HG02798 (cell line): ENCODE data around the gene SLC22A16.

Experiments used
- ATAC-seq: cut with Tn5 transposase; IDR thresholded peaks from one replicate; pipeline ENCODE4 v1.9.1; 2021; ENCODE audit warnings: mild to moderate bottlenecking; ENCODE audit not compliant: unreplicated experiment, poor library complexity

The SLC22A16 gene

GRCh38 chr6:110456694-110457093 lies 19.7 kb downstream of the SLC22A16 start:
- no peak for ATAC-seq

GRCh38 chr6:110449541-110449895 lies 26.9 kb downstream of the SLC22A16 start:
- ATAC-seq: no peak

GRCh38 chr6:110448846-110449540 lies 27.4 kb downstream of the SLC22A16 start:
- ATAC-seq: no peak

GRCh38 chr6:110447761-110448160 lies 28.7 kb downstream of the SLC22A16 start:
- ATAC-seq: no peak

GRCh38 chr6:110446405-110446804 lies 30.0 kb downstream of the SLC22A16 start:
- no peak for ATAC-seq

- ATAC-seq: no peak
These were observed 36.4 kb downstream of the SLC22A16 start for GRCh38 chr6:110440026-110440425.

- ATAC-seq: no peak
These were observed 37.1 kb downstream of the SLC22A16 start for GRCh38 chr6:110439356-110439755.

GRCh38 chr6:110434961-110435602 lies 41.3 kb downstream of the SLC22A16 start:
- ATAC-seq: no peak

- ATAC-seq: no peak
These were observed 44.0 kb downstream of the SLC22A16 start for GRCh38 chr6:110432285-110432900.

- ATAC-seq: no peak
These were observed 45.7 kb downstream of the SLC22A16 start for GRCh38 chr6:110430741-110431140.

- ATAC-seq: no peak
These were observed 46.2 kb downstream of the SLC22A16 start for GRCh38 chr6:110430236-110430635.

GRCh38 chr6:110428153-110428552 lies 48.3 kb downstream of the SLC22A16 start:
- no peak for ATAC-seq

GRCh38 chr6:110425816-110426215 lies 50.6 kb downstream of the SLC22A16 start:
- ATAC-seq: no peak

- no peak for ATAC-seq
These were observed 54.0 kb downstream of the SLC22A16 start for GRCh38 chr6:110422444-110422822.

GRCh38 chr6:110421749-110422443 lies 54.5 kb downstream of the SLC22A16 start:
- no peak for ATAC-seq

- no peak for ATAC-seq
These were observed 57.2 kb downstream of the SLC22A16 start for GRCh38 chr6:110419028-110419739.

- ATAC-seq: no peak
These were observed 57.8 kb downstream of the SLC22A16 start for GRCh38 chr6:110418594-110418993.

- peak; percentile 67 for ATAC-seq
These were observed 61.1 kb downstream of the SLC22A16 start, which contains the start of gene DDO for GRCh38 chr6:110415086-110415916. Gene DDO, minus strand, starts transcription at chr6:110415575. Its CDS starts 2,113 bp downstream, at chr6:110413462.

GRCh38 chr6:110414669-110415068 lies 61.7 kb downstream of the SLC22A16 start:
- no peak for ATAC-seq

- ATAC-seq: no peak
These were observed 64.1 kb downstream of the SLC22A16 start for GRCh38 chr6:110412360-110412759.
